Stimulated activated CD8-positive, alpha-beta memory T cell treated with anti-CD3 and anti-CD28 coated beads, Interleukin-4, amount 100 ng/mL, for 24 hours (primary cell): ENCODE results near the gene GSPT2.
"Not testable (repeated sequence)": the region's sequence is repeated elsewhere in the genome, so short reads cannot be mapped to it uniquely, and the experiment has no call there.

Source experiments
- DNase-seq: peaks from one replicate; pipeline ENCODE4 v3.0.0-alpha.2; 2020; ENCODE audit warnings: low read depth

The GSPT2 gene

DNA sequence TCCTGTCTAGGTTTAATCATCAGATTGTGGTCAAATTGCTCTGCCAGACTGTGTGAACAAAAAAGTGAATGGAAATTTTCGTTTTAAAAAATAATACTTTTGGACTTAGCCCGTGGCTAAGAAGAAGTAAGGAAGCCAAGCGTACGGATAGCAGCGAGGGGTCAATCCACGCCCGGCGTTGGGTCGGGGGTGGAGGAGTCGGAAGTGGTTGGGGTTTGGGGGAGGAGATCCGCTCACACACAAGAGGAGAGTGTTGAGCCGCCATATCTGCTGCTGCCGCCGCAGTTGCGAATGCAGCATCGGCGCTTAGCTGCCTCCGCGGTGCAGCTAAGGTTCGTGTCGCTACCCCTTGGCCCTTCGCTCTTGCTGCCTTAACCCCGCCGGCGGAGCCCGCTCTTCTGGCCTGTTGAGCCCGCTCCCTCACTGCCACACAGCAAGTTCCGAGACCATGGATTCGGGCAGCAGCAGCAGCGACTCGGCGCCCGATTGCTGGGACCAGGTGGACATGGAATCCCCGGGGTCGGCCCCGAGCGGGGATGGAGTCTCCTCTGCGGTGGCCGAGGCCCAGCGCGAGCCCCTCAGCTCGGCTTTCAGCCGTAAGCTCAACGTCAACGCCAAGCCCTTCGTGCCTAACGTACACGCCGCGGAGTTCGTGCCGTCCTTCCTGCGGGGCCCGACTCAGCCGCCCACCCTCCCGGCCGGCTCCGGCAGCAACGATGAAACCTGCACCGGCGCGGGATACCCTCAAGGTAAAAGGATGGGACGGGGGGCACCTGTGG lies at the start of gene GSPT2:
Gene GSPT2, plus strand, starts transcription at position 264 of the 779 bp plus-strand sequence. Its CDS starts 185 bp downstream, at position 449.
- DNase-seq: peak; percentile 40

DNA sequence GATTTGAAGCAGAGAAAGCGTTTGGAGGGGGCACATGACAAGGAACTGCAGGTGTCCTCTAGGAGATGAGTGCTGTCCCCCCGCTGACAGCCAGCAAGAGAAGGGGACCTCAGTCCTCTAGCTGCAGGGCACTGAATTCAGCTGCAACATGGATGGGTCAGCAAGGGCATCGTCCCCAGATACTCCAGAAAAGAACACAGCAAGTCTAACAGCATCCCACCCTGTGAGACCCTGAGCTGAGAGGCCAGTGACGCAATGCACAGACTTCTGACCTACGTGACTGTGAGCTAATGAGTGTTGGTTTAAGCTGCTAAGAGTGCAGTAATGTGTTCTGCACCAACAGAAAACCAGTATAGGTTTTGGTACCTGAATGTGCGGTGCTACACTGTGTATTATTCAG lies 49.0 kb upstream of the GSPT2 start:
- DNase-seq: no peak

DNA sequence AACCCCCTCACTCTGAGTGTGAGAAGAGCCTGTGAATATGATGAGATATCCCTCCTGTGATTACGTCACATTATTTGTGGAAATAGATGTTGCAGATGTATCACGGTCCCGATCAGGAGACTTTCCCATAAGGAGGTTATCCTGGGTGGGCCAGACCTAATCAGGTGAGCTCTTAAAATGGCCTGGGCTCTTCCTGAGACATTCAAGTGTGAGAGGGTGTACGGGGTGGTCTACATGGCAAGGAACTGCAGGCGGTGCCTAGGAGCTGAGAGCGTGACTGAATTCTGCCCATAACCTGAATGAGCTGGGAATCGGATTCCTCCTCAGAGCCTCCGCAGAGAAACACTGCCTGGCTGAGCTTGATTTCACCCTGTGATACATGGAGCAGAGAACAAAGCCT lies 45.8 kb upstream of the GSPT2 start:
- no peak for DNase-seq

GRCh38 chrX:51710277-51711164 lies 32.7 kb upstream of the GSPT2 start, which contains the start of gene CENPVL1:
CENPVL1 (plus strand) TSS chrX:51710512; CDS start chrX:51710512, 0 bp downstream.
- not testable (repeated sequence) for DNase-seq

- DNase-seq: not testable (repeated sequence)
Observed at GRCh38 chrX:51712943-51713647, 30.1 kb upstream of the GSPT2 start.

DNA sequence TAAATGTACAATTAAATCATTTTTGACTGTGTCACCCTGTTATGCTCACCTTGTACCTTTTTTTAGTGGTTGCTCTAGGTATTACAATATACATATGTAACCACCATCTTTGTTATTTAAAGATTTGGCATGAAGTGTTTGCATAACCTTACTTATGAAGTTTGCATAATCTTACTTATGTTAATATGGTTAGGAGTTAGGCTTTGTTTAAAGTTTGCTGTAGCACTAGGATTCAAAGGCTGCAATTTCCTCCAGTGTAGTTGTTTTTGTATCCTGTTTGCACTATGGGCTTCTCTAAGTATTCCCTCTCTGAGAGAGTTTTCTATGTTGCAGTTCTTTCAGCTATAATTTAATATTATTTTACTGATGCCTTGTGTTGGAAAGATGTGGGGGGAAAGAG lies 15.0 kb upstream of the GSPT2 start:
- DNase-seq: no peak

DNA sequence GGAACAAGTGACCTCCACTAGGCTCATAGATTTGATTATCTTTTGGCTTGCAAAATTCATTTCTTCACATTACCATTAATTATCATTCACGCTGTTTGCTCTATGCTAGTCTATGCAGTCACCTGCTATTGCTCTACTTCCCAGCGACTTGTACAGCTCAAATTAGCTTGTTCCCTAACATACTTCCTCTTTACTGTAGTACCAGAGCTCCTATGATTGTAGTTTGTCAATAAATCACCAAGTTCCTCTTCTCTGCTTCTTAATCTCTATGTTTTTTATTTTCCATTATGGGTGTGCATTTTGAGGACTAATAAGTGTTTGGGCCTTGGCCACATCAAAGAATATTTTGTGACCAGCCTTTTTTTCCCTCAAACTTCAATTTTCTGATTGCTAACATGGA lies 6.2 kb upstream of the GSPT2 start:
- DNase-seq: no peak

DNA sequence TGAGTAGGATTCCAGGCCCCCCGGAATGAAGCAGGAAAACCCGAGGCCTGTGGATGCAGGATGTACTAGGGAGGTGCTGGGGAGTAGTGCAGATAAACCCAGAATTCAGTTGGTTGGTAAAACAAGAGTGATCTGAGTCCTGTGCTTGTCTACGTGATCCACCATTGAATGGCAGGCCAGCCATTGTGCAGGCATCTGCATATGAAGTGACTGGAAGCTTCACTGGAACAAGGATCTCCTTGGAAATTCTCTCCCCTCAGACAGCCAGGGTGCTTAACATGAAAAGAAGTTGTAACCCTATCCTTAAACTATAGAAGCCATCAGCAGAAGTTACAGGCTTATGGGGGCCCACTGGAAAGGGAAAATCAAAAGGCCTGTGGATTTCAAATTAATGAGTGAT lies 656 bp upstream of the GSPT2 start:
- no peak for DNase-seq

GRCh38 chrX:51747671-51748070 lies 4.4 kb downstream of the GSPT2 start:
- no peak for DNase-seq

GRCh38 chrX:51759055-51759839 lies 16.0 kb downstream of the GSPT2 start:
- no peak for DNase-seq

DNA sequence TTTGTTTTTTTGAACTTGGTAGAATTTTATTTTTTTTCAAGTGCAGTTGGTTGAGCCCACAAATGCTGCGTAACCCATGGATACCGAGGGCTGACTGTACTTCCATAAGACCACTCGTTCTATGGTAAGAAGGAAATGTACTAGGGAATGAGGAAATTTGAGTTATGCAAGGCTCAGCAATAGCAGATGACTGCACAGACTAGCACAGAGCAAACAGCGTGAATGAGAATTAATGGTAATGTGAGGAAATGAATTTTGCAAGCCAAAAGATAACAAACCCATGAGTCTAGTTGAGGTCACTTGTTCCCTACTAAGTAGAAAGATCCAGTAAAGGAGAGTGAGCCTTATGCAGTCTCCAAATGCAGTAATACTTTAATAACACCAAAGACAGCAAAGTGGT lies 17.4 kb downstream of the GSPT2 start:
- DNase-seq: no peak

DNA sequence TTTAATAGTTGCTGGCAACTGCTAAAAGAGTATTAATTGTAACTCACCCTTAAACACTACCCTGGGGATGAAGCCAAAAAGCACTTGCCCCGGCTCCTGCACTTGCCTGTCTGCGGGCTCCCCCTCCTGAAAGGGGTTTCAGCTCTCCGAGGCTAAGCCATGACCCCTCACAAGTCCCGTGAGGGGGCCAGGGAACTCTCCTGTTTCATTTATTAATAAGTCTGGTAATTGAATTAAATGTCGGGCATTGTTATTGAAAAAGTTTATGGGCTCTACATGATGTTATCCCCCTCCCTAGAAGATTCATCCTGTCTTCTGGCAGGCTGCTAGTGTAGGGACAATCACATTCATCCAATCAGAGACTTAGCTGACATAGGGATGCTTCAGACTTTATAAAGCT lies 23.3 kb downstream of the GSPT2 start:
- DNase-seq: no peak

DNA sequence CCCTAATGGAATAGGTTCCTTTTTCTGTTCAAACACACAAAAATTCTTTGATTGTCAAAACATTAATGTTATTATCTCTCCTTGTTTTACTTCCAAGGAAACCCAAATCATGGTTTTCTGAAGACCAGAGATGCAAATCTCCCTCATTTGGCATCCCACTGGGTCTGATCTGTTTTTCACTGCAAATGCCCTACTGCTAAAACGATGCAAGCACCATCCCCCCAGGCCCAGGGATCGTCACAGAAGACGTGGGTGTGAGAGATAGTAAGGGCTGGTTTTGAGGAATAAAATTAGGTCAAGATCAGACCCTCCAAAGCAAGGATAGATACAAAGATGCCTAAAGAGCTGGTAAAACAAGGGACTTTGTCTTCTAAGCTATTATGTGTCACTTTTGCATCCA lies 33.6 kb downstream of the GSPT2 start:
- no peak for DNase-seq

GRCh38 chrX:51779306-51779705 lies 36.1 kb downstream of the GSPT2 start:
- DNase-seq: no peak

- DNase-seq: no peak
Observed at GRCh38 chrX:51795136-51795535, 51.9 kb downstream of the GSPT2 start.
